Retinal pigment epithelial cell (primary cell): ENCODE measurements around the gene LIN7C.

ENCODE experiments used
- DNase-seq: peaks from one replicate; pipeline ENCODE4 v3.0.0-alpha.2; 2010; ENCODE audit warnings: low read depth
- H3K4me3 ChIP-seq: 2 replicates; pipeline ENCODE4 v1.5.1; 2011; ENCODE audit warnings: mild to moderate bottlenecking, low read length, control low read depth, moderate library complexity
- CTCF ChIP-seq: conservative IDR thresholded peaks from 2 replicates; pipeline ENCODE4 v1.5.1; 2011; ENCODE audit warnings: low read depth, low read length, control low read depth, inconsistent platforms

LIN7C gene

GRCh38 chr11:27465629-27466028 lies 40.9 kb downstream of the LIN7C start:
- DNase-seq = no peak
- H3K4me3 ChIP-seq = no peak overlapping the region
- no peak for TF ChIP-seq CTCF

- TF ChIP-seq CTCF = no peak
- DNase-seq = no peak
- H3K4me3 ChIP-seq = no peak overlapping the region
Observed at GRCh38 chr11:27464909-27465308, 41.7 kb downstream of the LIN7C start.

GRCh38 chr11:27464289-27464696 lies 42.3 kb downstream of the LIN7C start:
- no peak for DNase-seq
- no peak for TF ChIP-seq CTCF
- no peak overlapping the region for H3K4me3 ChIP-seq

GRCh38 chr11:27462543-27462942 lies 44.0 kb downstream of the LIN7C start:
- no peak overlapping the region for H3K4me3 ChIP-seq
- no peak for DNase-seq
- no peak for TF ChIP-seq CTCF

GRCh38 chr11:27460158-27460978 lies 46.2 kb downstream of the LIN7C start:
- no peak overlapping the region for H3K4me3 ChIP-seq
- no peak for TF ChIP-seq CTCF
- DNase-seq = no peak

- no peak for DNase-seq
- H3K4me3 ChIP-seq = no peak overlapping the region
- TF ChIP-seq CTCF = no peak
Observed at GRCh38 chr11:27459191-27459590, 47.4 kb downstream of the LIN7C start.

GRCh38 chr11:27458182-27458581 lies 48.4 kb downstream of the LIN7C start:
- no peak for TF ChIP-seq CTCF
- H3K4me3 ChIP-seq = no peak overlapping the region
- DNase-seq = no peak
